ENCODE measurements around the gene CDK5. TPM values are rescaled to one million over a fixed set of nuclear protein-coding genes. Genes with fewer than 3 reads are reported as not detected.
A peak's percentile ranks its signal among the peaks of the same experiment; 100 is the strongest.

CDK5 gene
- total and polyA plus RNA-seq, 9 of the 15 experiments (the other 6 are each of a cell fraction or from before 2014, with no cell fraction given), result 3.2 to 38.0 (median 27.5) TPM

DNA sequence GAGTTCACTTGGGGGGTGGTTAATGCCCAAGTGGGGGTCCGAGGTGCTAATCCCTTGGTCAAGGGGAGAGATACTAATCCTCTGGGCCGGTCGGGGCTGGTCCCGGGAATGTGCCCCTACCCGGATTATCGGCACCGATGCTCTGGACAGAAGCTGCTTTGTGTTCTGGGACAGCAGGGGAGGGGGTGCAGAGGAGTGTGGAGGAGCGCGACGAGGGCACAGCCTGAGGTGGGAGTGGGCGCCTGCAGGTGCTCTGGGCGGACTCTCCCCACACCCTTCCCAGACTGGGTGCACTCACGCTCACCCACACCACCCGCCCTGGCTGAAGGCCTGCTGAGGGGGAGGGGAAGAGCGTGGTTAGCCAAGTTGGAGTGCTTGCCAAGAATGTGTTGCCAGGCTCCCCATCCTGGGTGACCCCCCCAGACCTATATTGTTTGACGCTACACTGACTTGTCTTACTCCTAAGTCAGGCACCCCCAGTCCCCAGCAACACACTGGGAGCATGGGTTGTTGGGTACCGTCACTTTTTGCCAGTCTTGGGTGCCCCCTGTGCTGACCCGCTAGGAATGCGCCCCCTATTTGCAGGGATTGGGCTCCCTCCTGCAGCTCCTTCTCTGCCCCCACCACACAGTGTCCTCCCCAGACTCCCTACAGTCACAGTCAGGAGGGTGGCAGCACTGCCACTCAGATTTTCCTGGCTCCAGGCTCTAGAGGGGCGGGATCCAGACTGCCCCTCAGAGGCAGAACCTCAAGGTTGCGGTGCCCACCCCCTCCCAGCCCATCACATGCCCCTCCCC, 2.9 kb upstream of the CDK5 start (continued):
- TF ChIP-seq, protein P1, sequence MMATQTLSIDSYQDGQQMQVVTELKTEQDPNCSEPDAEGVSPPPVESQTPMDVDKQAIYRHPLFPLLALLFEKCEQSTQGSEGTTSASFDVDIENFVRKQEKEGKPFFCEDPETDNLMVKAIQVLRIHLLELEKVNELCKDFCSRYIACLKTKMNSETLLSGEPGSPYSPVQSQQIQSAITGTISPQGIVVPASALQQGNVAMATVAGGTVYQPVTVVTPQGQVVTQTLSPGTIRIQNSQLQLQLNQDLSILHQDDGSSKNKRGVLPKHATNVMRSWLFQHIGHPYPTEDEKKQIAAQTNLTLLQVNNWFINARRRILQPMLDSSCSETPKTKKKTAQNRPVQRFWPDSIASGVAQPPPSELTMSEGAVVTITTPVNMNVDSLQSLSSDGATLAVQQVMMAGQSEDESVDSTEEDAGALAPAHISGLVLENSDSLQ (IDR thresholded peaks at IDR 0.05), result no peak
- TF ChIP-seq MYC (IDR thresholded peaks at IDR 0.05; ENCODE audit: low read depth, low read length) (no peak), MYC (CRISPR knock-in tag; IDR thresholded peaks at IDR 0.05; ENCODE audit: borderline replicate concordance, low read depth) (no peak), EGR1 (conservative IDR thresholded peaks at IDR 0.05) (peak; percentile 27; the same call in 1 of the 2 replicates), NFXL1 (CRISPR knock-in tag; IDR thresholded peaks at IDR 0.05) (no peak), KDM5B (IDR thresholded peaks at IDR 0.05; ENCODE audit: insufficient replicate concordance, low read depth, low read length) (peak; percentile 37), ZFP30 (CRISPR knock-in tag; IDR thresholded peaks at IDR 0.05; ENCODE audit: borderline replicate concordance) (no peak), NR2C2 (CRISPR knock-in tag; IDR thresholded peaks at IDR 0.05) (no peak), NR2C2 (tag; IDR thresholded peaks at IDR 0.05) (no peak), HNRNPLL (IDR thresholded peaks at IDR 0.05; ENCODE audit: low read depth, low read length, poor library complexity, severe bottlenecking) (no peak), HDGF (IDR thresholded peaks at IDR 0.05) (0 out of 2 replicates have a peak, but pooled peaks have one; percentile 18), ZNF445 (CRISPR knock-in tag; IDR thresholded peaks at IDR 0.05; ENCODE audit: low read depth) (no peak), CREB1 (IDR thresholded peaks at IDR 0.05) (0 out of 2 replicates have a peak, but pooled peaks have one; percentile 12), CREB1 (CRISPR knock-in tag; IDR thresholded peaks at IDR 0.05) (no peak), SRSF7 (optimal IDR thresholded peaks at IDR 0.05; ENCODE audit: low read depth, low read length) (no peak), SPI1 (IDR thresholded peaks at IDR 0.05; ENCODE audit: borderline replicate concordance, low read depth, low read length) (0 out of 2 replicates have a peak, but pooled peaks have one; percentile 16), ZC3H11A (IDR thresholded peaks at IDR 0.05; ENCODE audit: low read depth, low read length) (no peak), HMGN3 (IDR thresholded peaks at IDR 0.05; ENCODE audit: borderline replicate concordance, extremely low read depth, insufficient read length, low read depth, low read length) (peak; percentile 74), ZNF282 (CRISPR knock-in tag; IDR thresholded peaks at IDR 0.05) (no peak), CREM (IDR thresholded peaks at IDR 0.05; ENCODE audit: low read depth) (0 out of 2 replicates have a peak, but pooled peaks have one; percentile 4), SREBF2 (CRISPR knock-in tag; IDR thresholded peaks at IDR 0.05) (peak; percentile 99; the same call in 1 of the 2 replicates), ZNF23 (CRISPR knock-in tag; IDR thresholded peaks at IDR 0.05) (no peak)
- TF ChIP-seq, protein P2, sequence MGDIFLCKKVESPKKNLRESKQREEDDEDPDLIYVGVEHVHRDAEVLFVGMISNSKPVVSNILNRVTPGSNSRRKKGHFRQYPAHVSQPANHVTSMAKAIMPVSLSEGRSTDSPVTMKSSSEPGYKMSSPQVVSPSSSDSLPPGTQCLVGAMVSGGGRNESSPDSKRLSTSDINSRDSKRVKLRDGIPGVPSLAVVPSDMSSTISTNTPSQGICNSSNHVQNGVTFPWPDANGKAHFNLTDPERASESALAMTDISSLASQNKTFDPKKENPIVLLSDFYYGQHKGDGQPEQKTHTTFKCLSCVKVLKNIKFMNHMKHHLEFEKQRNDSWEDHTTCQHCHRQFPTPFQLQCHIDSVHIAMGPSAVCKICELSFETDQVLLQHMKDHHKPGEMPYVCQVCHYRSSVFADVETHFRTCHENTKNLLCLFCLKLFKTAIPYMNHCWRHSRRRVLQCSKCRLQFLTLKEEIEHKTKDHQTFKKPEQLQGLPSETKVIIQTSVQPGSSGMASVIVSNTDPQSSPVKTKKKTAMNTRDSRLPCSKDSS (IDR thresholded peaks at IDR 0.05; ENCODE audit: low read depth, partially characterized antibody), result no peak
- TF ChIP-seq, protein P3, sequence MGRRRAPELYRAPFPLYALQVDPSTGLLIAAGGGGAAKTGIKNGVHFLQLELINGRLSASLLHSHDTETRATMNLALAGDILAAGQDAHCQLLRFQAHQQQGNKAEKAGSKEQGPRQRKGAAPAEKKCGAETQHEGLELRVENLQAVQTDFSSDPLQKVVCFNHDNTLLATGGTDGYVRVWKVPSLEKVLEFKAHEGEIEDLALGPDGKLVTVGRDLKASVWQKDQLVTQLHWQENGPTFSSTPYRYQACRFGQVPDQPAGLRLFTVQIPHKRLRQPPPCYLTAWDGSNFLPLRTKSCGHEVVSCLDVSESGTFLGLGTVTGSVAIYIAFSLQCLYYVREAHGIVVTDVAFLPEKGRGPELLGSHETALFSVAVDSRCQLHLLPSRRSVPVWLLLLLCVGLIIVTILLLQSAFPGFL (CRISPR knock-in tag; IDR thresholded peaks at IDR 0.05), result no peak

Data from K562 (cell line).